Activated CD4-positive, alpha-beta T cell treated with anti-CD3 and anti-CD28 coated beads, Interleukin-2, amount 10 ng/mL, durations not matched to agents 7 days and 5 days (primary cell): ENCODE results near the gene TAOK2. TPM values are rescaled to one million over a fixed set of nuclear protein-coding genes. Genes with fewer than 3 reads are reported as not detected.
A peak's percentile ranks its signal among the peaks of the same experiment; 100 is the strongest.

Experiments used
- CTCF ChIA-PET: fragments of 350-600 bp; sonication (Branson Sonifier 250); formaldehyde crosslinking; loops from one replicate; lab custom pipeline; 2021; ENCODE audit warnings: antibody characterized with exemption; lab: Charles Lee
- POLR2A ChIA-PET: fragments of 350-600 bp; sonication (Branson Sonifier 250); formaldehyde crosslinking; loops from one replicate; lab custom pipeline; 2021; ENCODE audit warnings: antibody characterized with exemption; lab: Charles Lee
- DNase-seq: peaks from one replicate; pipeline ENCODE4 v3.0.0-alpha.2; 2020
- H3K27ac Mint-ChIP-seq: one replicate; pipeline ENCODE4 v1.8.0; 2021; ENCODE audit warnings: mild to moderate bottlenecking, moderate library complexity, mixed read lengths
- H3K27me3 Mint-ChIP-seq: one replicate; pipeline ENCODE4 v1.8.0; 2021; ENCODE audit warnings: mixed read lengths
- H3K36me3 Mint-ChIP-seq: one replicate; pipeline ENCODE4 v1.8.0; 2021; ENCODE audit warnings: low read depth, mixed read lengths
- H3K4me1 Mint-ChIP-seq: one replicate; pipeline ENCODE4 v1.8.0; 2021; ENCODE audit warnings: mixed read lengths
- H3K4me3 Mint-ChIP-seq: one replicate; pipeline ENCODE4 v1.8.0; 2021; ENCODE audit warnings: mild to moderate bottlenecking, moderate library complexity, mixed read lengths
- H3K9me3 Mint-ChIP-seq: one replicate; pipeline ENCODE4 v1.8.0; 2021; ENCODE audit warnings: mixed read lengths
- total RNA-seq, 2 experiments: library from RNA; stranded (reverse); gene quantifications; one replicate each; pipeline ENCODE4 v1.2.3, GENCODE V29; 2021

Gene TAOK2
- total RNA-seq, 2 experiments from 2014 or later: 47.7 to 48.8 TPM

DNA sequence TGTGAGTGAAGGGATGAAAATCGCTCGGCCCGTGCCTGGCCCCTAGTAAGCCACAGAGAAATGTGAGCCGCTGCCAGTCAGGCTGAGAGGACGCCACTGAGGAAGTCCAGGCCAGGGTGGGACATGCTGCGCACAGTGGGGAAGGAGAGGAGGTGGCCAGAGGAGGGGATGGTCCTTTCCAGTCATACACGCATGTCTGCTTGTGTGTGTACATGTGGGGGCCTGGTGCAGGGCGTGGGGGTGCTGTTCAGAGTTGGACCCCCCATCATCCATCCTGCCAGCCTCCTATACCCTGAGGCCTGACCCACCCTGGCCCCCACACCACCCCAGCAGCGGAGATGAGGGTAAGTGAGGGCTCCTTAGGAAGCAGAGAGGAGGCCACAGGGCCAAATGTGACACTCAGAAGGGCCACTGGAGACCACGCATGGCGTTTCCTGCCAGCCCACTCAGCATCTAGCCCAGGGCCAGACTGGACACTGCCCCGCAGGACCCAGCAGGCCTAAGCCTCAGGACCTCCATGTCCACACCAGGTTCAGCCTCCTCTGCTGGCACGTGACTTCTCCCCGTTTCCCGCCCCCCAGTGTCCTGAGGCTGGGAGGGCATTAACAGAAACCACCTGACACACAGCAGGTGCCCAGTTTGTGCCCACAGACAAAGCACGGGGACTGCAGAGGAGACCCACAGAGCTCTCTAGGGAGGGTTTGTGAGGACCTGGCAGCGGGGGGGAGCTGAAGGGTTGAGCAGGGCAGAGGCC is 30.2 kb downstream of the TAOK2 start:
- peaks cover 4% of the 10 kb centered on the region for H3K4me1 Mint-ChIP-seq
- DNase-seq: no peak
- CTCF ChIA-PET: interaction anchor here (0.9 to 1.4 kb wide), 5 partner anchors 23 to 308 kb away, joined by 3 to 6 read pairs (median 3); no protein-coding TSS in a partner anchor
- no peaks in the 10 kb centered on the region for H3K9me3 Mint-ChIP-seq
- H3K36me3 Mint-ChIP-seq: peaks cover 10% of the 10 kb centered on the region
- H3K27me3 Mint-ChIP-seq: no peaks in the 10 kb centered on the region
- POLR2A ChIA-PET: interaction anchor here (0.6 kb wide), 1 partner anchor 29 kb away, joined by 3 read pairs; no protein-coding TSS in a partner anchor
- no peak overlapping the region for H3K4me3 Mint-ChIP-seq
- no peak overlapping the region for H3K27ac Mint-ChIP-seq

DNA sequence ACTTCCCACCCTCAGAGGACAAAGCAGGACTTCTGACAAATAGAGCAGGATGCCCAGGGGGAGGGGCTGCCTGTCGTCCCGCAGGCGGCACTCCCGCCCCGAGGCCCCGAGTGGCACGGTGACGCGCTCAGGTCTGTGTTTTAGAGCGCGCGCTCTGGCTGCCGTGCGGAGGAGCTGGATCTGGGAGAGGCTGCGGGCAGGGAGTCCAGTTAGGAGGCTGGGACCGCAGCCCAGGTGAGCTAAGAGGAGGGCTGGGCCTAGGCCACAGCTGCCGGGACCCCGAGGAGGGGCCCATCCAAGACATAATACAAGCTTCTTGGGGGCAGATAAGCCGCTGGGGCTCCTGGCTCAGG is 30.7 kb downstream of the TAOK2 start:
- CTCF ChIA-PET: interaction anchor here (0.8 to 2.2 kb wide), 6 partner anchors 24 to 308 kb away, joined by 3 to 6 read pairs (median 4); partner anchors contain the start of gene MAZ
- no peak for DNase-seq
- POLR2A ChIA-PET: interaction anchor here (0.6 kb wide), 1 partner anchor 29 kb away, joined by 3 read pairs; no protein-coding TSS in a partner anchor
- H3K27me3 Mint-ChIP-seq: peaks cover 3% of the 10 kb centered on the region
- H3K27ac Mint-ChIP-seq: peak overlapping the region; percentile 41
- H3K4me3 Mint-ChIP-seq: no peak overlapping the region
- H3K4me1 Mint-ChIP-seq: no peaks in the 10 kb centered on the region
- H3K9me3 Mint-ChIP-seq: no peaks in the 10 kb centered on the region
- H3K36me3 Mint-ChIP-seq: peaks cover 8% of the 10 kb centered on the region

DNA sequence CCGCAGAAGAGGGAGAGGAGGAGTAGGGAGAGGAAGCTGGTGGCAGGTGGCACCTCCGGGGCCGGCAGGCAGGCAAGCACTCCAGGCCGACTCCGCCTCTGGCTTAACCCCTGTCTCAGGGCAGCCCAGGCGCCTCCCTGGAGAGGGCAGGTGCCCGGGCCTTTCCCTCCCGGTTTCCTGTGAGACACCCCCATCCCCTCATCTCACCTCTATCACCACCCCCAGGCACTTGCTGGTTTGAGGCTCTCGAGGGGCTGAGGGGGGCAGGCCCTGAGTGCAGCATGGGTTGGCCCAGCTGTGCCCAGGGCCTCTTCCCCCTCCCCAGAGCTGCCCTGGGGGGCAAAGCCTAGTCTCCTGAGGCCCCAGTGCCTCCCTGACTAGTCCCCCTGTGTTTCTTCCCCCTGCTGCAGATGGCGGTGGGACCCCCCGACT is 31.2 kb downstream of the TAOK2 start:
- H3K4me1 Mint-ChIP-seq: no peaks in the 10 kb centered on the region
- no peak overlapping the region for H3K4me3 Mint-ChIP-seq
- H3K36me3 Mint-ChIP-seq: peaks cover 3% of the 10 kb centered on the region
- H3K9me3 Mint-ChIP-seq: no peaks in the 10 kb centered on the region
- CTCF ChIA-PET: interaction anchor here (0.8 to 2.2 kb wide), 7 partner anchors 9 to 309 kb away, joined by 3 to 6 read pairs (median 3); partner anchors contain the start of genes C16orf92, HIRIP3 and MAZ
- no peak for DNase-seq
- peaks cover 6% of the 10 kb centered on the region for H3K27me3 Mint-ChIP-seq
- POLR2A ChIA-PET: no interaction called here
- peak overlapping the region; percentile 41 for H3K27ac Mint-ChIP-seq

DNA sequence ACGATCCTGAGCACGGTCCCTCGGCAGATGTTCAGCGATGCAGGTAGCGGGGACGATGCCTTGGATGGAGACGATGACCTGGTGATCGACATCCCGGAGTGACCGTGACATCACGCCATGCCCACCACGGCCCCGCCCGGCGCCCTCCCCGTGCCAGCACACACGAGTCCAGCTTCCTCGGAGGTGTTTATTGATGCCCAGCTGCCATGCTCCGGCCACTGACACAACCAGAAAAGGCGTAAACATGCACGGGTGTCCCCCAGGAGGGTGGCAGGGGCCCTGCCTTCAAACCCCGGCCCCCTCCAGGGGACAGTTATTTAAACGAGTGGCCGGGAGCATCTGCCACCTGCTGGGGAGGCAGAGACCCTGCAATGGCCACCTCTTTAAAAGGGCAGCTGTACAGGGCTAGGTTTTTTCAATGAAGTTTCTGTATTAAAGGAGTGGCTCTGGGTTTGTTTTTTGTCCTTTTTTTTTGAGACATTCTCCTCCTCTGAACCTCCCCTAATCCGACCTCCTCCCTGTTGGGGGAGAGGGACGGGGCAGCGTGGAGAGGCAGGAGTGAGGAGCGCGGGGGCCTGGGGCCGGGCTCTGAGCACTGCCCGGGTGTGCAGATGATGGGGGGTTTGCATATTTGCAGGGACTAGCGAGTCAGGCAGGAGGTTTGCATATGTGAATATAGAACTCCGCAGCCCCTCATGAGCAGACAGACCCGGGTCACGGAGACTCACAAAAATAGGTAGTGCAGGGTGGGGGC is 31.9 kb downstream of the TAOK2 start:
- Mint-ChIP-seq H3K27ac (no peak overlapping the region), H3K4me3 (no peak overlapping the region), H3K4me1 (peaks cover 2% of the 10 kb centered on the region), H3K9me3 (no peaks in the 10 kb centered on the region), H3K36me3 (peaks cover 3% of the 10 kb centered on the region), H3K27me3 (peaks cover 12% of the 10 kb centered on the region)
- peak; percentile 51 for DNase-seq
- ChIA-PET POLR2A (no interaction called here), CTCF (interaction anchor here (0.8 to 2.2 kb wide), 6 partner anchors 10 to 198 kb away, joined by 3 to 6 read pairs (median 3); partner anchors contain the start of genes C16orf92, HIRIP3 and MAZ)

DNA sequence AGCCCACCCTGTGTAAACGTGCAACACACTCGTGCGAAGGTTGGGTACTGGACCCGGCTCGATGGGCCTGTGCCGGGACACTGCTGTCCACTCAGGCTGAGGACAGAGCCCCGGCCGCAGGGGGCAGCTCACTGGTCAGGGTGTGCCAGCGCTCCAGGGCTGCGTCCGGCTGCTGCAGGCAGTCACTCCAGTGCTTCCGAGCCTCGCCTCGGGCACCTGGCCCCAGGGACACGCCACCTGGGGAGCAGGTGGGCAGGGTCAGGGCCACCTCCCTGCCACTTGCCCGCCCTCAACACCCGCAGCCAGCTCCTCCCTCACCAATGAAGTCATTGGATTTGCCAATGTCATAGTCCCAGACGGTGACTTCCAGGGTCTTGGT is 32.4 kb downstream of the TAOK2 start:
- ChIA-PET POLR2A (no interaction called here), CTCF (interaction anchor here (1.0 to 2.2 kb wide), 3 partner anchors 11 to 199 kb away, joined by 3 to 6 read pairs (median 3); partner anchors contain the start of genes C16orf92, HIRIP3 and MAZ)
- Mint-ChIP-seq H3K27me3 (peaks cover 13% of the 10 kb centered on the region), H3K9me3 (no peaks in the 10 kb centered on the region), H3K27ac (no peak overlapping the region), H3K36me3 (peaks cover 3% of the 10 kb centered on the region), H3K4me3 (no peak overlapping the region), H3K4me1 (peaks cover 3% of the 10 kb centered on the region)
- DNase-seq: no peak

DNA sequence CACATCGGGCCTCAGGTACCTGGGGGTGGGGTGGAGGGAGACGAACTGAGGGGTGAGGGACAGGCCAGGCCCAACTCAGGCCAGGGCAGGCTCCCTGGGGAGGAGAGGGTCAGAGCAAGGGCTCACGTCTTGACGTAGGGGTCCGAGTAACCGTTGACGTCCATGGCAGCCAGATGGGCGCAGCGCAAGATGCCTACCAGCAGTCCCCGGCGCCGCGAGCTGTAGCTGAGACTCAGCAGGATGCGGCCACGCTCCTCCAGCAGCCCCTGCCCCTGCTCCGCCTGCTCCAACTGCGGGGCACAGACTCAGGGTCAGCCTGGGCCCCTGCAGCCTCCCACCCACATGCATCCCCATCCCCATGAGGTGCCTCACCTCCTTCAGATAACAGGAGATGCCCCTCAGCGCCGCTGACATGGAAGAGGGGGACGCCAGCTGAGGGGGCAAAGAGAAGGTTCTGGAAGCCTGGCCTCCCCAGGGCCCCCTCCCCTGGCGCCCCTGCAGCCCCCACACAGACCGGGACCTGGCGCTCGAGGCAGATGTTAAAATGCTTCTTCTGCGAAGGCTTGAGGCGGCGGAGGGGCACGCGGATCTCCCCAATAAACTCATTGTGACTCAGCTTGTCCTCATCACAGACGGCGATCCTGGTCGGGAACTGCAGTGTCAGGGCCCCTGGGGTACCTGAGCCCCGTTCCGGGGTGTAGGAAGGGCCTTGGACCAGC is 33.1 kb downstream of the TAOK2 start:
- peaks cover 3% of the 10 kb centered on the region for H3K36me3 Mint-ChIP-seq
- H3K4me1 Mint-ChIP-seq: peaks cover 3% of the 10 kb centered on the region
- DNase-seq: no peak
- H3K9me3 Mint-ChIP-seq: no peaks in the 10 kb centered on the region
- H3K4me3 Mint-ChIP-seq: no peak overlapping the region
- ChIA-PET POLR2A (no interaction called here), CTCF (interaction anchor here (0.7 to 2.2 kb wide), 4 partner anchors 11 to 223 kb away, joined by 3 to 6 read pairs (median 3); partner anchors contain the start of gene MAZ)
- H3K27ac Mint-ChIP-seq: no peak overlapping the region
- peaks cover 15% of the 10 kb centered on the region for H3K27me3 Mint-ChIP-seq

DNA sequence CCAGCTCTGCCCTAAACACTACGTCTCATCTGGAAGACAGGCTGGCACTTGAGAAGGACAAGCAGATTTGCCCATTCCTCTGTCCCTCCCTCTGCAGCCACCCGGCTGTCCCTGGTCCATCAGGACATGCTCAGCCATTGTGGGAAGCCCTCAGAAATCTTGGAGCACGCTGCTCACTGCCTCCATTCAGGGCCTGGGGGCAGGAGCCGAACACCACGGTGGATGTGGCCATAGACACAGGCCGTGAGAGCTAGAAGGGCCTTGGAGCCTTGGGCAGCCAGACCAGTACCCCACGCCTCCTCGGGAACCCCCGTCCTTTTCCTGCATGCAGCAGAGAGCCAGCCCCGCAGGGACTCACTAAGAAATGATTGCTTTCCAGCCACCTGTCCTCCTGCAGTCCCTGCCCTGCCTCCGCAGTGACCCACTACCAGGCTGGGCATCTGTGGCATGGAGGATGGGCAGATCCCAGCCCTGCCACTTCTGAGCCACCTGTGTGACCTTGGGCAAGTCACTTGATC is 33.8 kb downstream of the TAOK2 start:
- DNase-seq: no peak
- Mint-ChIP-seq H3K4me3 (no peak overlapping the region), H3K27ac (no peak overlapping the region), H3K4me1 (peaks cover 6% of the 10 kb centered on the region), H3K9me3 (no peaks in the 10 kb centered on the region), H3K27me3 (peaks cover 20% of the 10 kb centered on the region), H3K36me3 (peaks cover 3% of the 10 kb centered on the region)
- CTCF ChIA-PET: interaction anchor here (0.7 to 1.4 kb wide), 3 partner anchors 11 to 223 kb away, joined by 3 read pairs; no protein-coding TSS in a partner anchor
- POLR2A ChIA-PET: no interaction called here

DNA sequence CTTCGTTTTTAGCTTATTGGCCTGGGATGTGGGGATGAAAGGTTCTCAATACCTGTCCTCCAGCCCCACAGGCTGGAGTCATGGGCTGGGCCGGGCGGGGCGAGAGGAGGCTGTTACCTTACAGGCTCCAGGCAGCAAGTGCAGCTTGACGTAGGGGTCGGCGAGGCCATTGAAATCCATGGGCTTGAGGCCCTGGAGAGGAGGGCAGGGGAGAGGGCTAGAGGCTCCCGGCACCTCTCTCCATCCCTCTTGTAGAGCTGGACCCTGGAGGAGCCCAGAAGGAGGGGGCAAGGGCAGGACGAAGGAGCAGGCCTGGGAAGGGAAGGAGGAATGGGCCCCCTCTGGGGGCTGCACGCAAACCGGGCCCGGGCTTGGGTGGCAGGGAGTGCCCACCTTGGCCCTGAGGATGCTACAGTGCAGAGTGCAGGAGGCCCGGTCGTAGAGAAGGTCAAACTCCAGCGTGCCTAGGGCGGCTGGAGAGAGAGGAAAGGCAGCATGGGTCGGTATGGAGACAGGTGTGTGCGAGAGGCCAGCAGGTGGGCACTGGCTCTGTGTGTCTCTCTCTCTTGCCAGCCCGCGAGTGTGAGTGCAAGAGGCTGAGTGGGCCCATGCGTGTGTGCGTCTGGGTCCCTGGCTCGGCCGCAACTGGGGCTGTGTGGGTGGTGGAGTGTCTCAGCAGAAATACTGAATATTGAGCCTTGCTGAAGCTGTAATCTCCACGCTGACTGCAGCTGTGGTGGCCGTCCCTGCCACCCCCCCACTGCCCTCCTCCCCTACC is 35.6 kb downstream of the TAOK2 start:
- ChIA-PET CTCF (interaction anchor here (1.0 kb wide), 1 partner anchor 219 kb away, joined by 3 read pairs; no protein-coding TSS in a partner anchor), POLR2A (interaction anchor here (0.6 kb wide), 1 partner anchor 121 kb away, joined by 5 read pairs; no protein-coding TSS in a partner anchor)
- no peak overlapping the region for H3K27ac Mint-ChIP-seq
- no peak overlapping the region for H3K4me3 Mint-ChIP-seq
- H3K27me3 Mint-ChIP-seq: peaks cover 26% of the 10 kb centered on the region
- no peak for DNase-seq
- H3K9me3 Mint-ChIP-seq: no peaks in the 10 kb centered on the region
- peaks cover 6% of the 10 kb centered on the region for H3K4me1 Mint-ChIP-seq
- H3K36me3 Mint-ChIP-seq: no peaks in the 10 kb centered on the region

DNA sequence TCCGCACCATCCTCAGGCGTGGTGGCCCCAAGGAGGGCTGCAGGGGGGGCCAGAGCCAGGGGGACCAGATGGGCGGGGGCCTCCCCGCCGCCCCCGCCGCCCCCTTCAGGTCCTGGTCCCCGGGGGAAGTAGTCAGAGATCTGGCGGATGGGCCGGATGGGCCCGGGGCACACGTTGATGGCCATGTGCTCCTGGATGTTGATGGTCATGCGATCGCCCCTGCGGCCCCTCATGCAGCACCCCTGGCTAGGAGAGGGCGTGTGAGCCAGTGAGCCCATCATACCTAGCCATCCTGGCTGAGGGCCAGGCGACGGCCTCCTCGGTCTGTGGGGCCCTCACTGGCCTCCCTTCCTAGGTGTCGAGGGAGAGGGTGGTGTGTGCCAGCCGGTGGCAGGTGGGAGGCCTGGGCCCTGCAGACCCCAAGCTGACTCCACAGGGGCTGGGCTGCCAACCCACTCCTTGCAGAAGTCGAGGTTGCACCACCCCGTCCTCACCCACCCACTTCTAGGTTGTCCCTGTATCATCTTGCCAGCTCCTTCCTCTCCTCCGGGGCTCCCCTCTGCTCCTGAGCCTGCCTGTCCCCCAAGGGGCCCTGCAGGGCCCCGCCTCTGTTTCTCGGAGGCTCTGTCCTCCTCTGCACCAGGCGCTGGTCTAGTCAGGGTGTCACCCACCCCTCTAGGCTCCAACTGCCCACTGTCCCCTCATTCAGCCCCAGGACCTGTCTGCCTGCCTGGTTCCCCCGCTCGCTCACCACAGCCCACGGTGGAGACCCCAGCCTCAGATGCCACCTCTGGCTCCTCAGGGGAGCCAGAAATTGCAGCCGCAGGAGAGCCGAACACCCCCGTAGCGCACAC is 36.5 kb downstream of the TAOK2 start:
- Mint-ChIP-seq H3K27me3 (peaks cover 26% of the 10 kb centered on the region), H3K4me3 (peak overlapping the region; percentile 67), H3K36me3 (no peaks in the 10 kb centered on the region), H3K9me3 (no peaks in the 10 kb centered on the region), H3K27ac (no peak overlapping the region), H3K4me1 (peaks cover 6% of the 10 kb centered on the region)
- CTCF ChIA-PET: no interaction called here
- POLR2A ChIA-PET: interaction anchor here (0.6 kb wide), 1 partner anchor 122 kb away, joined by 5 read pairs; no protein-coding TSS in a partner anchor
- DNase-seq: no peak

DNA sequence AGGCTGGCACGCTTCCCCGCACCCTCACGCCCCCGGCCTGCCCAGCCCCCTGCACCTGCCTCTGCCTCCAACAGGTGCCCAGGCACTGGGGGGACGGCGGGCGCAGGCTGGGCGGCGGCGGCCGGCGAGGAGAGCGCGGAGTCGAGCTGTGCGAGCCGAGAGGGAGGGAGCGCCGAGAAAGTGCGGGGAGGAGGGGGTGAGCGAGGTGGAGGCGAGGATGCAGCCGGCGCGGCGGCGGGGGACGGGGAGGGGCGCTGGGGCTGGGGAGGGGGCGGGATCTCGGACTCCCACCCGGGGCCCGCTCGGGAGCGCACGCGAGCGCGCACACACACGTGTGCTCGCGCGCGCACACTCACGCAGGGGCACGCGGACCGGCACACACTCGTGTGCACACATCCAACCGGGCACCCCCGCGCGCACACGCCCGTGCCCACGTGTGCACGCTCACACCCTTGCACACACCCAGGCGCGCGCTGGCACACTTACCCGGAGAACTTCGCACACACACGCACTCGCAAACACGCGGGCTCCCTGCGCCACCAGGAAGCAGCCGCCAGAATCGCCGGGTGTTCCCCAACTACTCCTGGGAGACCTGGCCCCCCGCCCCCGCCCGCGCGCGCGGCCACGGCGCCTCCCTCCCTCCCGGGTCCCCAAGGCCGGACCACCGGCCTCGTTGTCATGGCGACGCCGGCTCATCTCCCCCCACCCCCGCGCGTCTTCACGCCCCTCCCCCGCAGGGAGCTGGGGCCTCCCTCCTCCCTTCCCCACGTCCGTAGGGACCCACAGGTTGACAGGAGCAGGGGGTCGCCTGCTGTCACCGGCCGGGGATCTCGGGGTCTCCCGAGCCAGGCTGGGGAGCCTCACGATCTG is 37.4 kb downstream of the TAOK2 start, which contains the start of gene DOC2A:
Gene DOC2A (minus strand): TSS at position 184 of the 870 bp plus-strand sequence. CDS start 805 bp downstream, outside the sequence.
- ChIA-PET CTCF (interaction anchor here (0.6 kb wide), 1 partner anchor 187 kb away, joined by 4 read pairs; no protein-coding TSS in a partner anchor), POLR2A (no interaction called here)
- DNase-seq: peak; percentile 47
- Mint-ChIP-seq H3K27me3 (peaks cover 26% of the 10 kb centered on the region), H3K4me1 (peaks cover 6% of the 10 kb centered on the region), H3K36me3 (no peaks in the 10 kb centered on the region), H3K4me3 (peak within 1 kb of the TSS; percentile 73), H3K27ac (no peak within 1 kb of the TSS), H3K9me3 (no peaks in the 10 kb centered on the region)
